NCI-H2107 treated with DMSO at 0.1 percent for 48 hours (cell line): Measurements from ENCODE around the gene PLEKHM3.

Experiments used
- DNase-seq: peaks from one replicate; lab custom pipeline; 2025; ENCODE audit not compliant: unreplicated experiment; lab: John Stamatoyannopoulos, UW

PLEKHM3 gene

GRCh38 chr2:207993151-207993763 lies 32.1 kb downstream of the PLEKHM3 start:
- DNase-seq, result no peak

- no peak for DNase-seq
Observed at GRCh38 chr2:207991944-207992343, 33.4 kb downstream of the PLEKHM3 start.

- DNase-seq, result no peak
Observed at GRCh38 chr2:207990784-207991183, 34.5 kb downstream of the PLEKHM3 start.

GRCh38 chr2:207988975-207989374 lies 36.4 kb downstream of the PLEKHM3 start:
- no peak for DNase-seq

GRCh38 chr2:207987025-207987716 lies 38.2 kb downstream of the PLEKHM3 start:
- no peak for DNase-seq

- no peak for DNase-seq
Observed at GRCh38 chr2:207984765-207985480, 40.4 kb downstream of the PLEKHM3 start.

- no peak for DNase-seq
Observed at GRCh38 chr2:207983641-207984042, 41.7 kb downstream of the PLEKHM3 start.

GRCh38 chr2:207978177-207978948 lies 47.0 kb downstream of the PLEKHM3 start:
- no peak for DNase-seq

- DNase-seq, result no peak
Observed at GRCh38 chr2:207975921-207976320, 49.4 kb downstream of the PLEKHM3 start.

GRCh38 chr2:207974216-207974605 lies 51.1 kb downstream of the PLEKHM3 start:
- DNase-seq, result no peak

GRCh38 chr2:207970826-207971180 lies 54.5 kb downstream of the PLEKHM3 start:
- DNase-seq, result no peak

GRCh38 chr2:207970147-207970825 lies 55.0 kb downstream of the PLEKHM3 start:
- DNase-seq, result no peak

- no peak for DNase-seq
Observed at GRCh38 chr2:207969249-207969648, 56.1 kb downstream of the PLEKHM3 start.

- DNase-seq, result no peak
Observed at GRCh38 chr2:207967121-207967520, 58.2 kb downstream of the PLEKHM3 start.

- DNase-seq, result no peak
Observed at GRCh38 chr2:207960911-207961310, 64.4 kb downstream of the PLEKHM3 start.

- DNase-seq, result no peak
Observed at GRCh38 chr2:207960090-207960489, 65.2 kb downstream of the PLEKHM3 start.

GRCh38 chr2:207956771-207957170 lies 68.6 kb downstream of the PLEKHM3 start:
- DNase-seq, result no peak

- DNase-seq, result no peak
Observed at GRCh38 chr2:207955456-207955855, 69.9 kb downstream of the PLEKHM3 start.

- no peak for DNase-seq
Observed at GRCh38 chr2:207953354-207953753, 72.0 kb downstream of the PLEKHM3 start.

GRCh38 chr2:207952564-207953345 lies 72.6 kb downstream of the PLEKHM3 start:
- no peak for DNase-seq
